IMR-90 (cell line): Measurements from ENCODE around the gene MMP25. TPM values are rescaled to one million over a fixed set of nuclear protein-coding genes. Genes with fewer than 3 reads are reported as not detected.

Source experiments
- ATAC-seq: fragments of 200-7000 bp; cut with Tn5 transposase; 2 replicates; pipeline ENCODE4 v1.9.1; 2020; ENCODE audit warnings: low read depth, mild to moderate bottlenecking, moderate library complexity
- BruUV-seq: library from RNA; stranded (reverse); fragments of 400-500 nt; replicated peaks from 2 replicates; lab custom pipeline; 2021; lab: Mats Ljungman, UMichigan
- CTCF ChIA-PET: fragments of 300-600 bp; formaldehyde crosslinking; extraction: SDS; loops from one replicate; lab custom pipeline; 2021; ENCODE audit warnings: antibody characterized with exemption; lab: Yijun Ruan, JAX
- POLR2A ChIA-PET: fragments of 300-600 bp; sonication (Branson Sonifier 250); formaldehyde crosslinking; loops from one replicate; lab custom pipeline; 2022; ENCODE audit warnings: antibody characterized with exemption; ENCODE audit not compliant: unreplicated experiment; lab: Charles Lee
- DNase-seq: peaks from one replicate; pipeline ENCODE4 v3.0.0; 2013
- H2AFZ ChIP-seq: replicated peaks from 2 replicates; pipeline ENCODE3; 2013; ENCODE audit warnings: low read length, mild to moderate bottlenecking; ENCODE audit not compliant: poor library complexity
- H2AK5ac ChIP-seq: 2 replicates; pipeline ENCODE4 v1.6.1; 2013; ENCODE audit warnings: low read depth, low read length, inconsistent platforms
- H2AK9ac ChIP-seq: replicated peaks from 2 replicates; pipeline ENCODE3; 2013; ENCODE audit warnings: mild to moderate bottlenecking, low read depth, low read length, moderate library complexity; ENCODE audit not compliant: poor library complexity
- H2BK120ac ChIP-seq: 2 replicates; pipeline ENCODE4 v1.6.1; 2013; ENCODE audit warnings: low read depth, low read length, inconsistent platforms
- H2BK15ac ChIP-seq: 3 replicates; pipeline ENCODE4 v1.6.1; 2013; ENCODE audit warnings: low read depth, low read length, inconsistent platforms
- H2BK20ac ChIP-seq: 2 replicates; pipeline ENCODE4 v1.6.1; 2013; ENCODE audit warnings: low read depth, mild to moderate bottlenecking, inconsistent platforms, low read length, moderate library complexity
- H2BK5ac ChIP-seq: 2 replicates; pipeline ENCODE4 v1.6.1; 2013; ENCODE audit warnings: mild to moderate bottlenecking, low read depth, low read length, inconsistent platforms; ENCODE audit not compliant: poor library complexity, severe bottlenecking
- H3K14ac ChIP-seq: replicated peaks from 2 replicates; pipeline ENCODE4 v1.6.1; 2013; ENCODE audit warnings: low read depth, low read length, inconsistent platforms
- H3K18ac ChIP-seq: 2 replicates; pipeline ENCODE4 v1.6.1; 2013; ENCODE audit warnings: low read depth, low read length, control low read depth
- H3K23ac ChIP-seq: 2 replicates; pipeline ENCODE4 v1.6.1; 2013; ENCODE audit warnings: low read depth, low read length, inconsistent platforms
- H3K27ac ChIP-seq: 2 replicates; pipeline ENCODE4 v1.5.1; 2013; ENCODE audit warnings: mild to moderate bottlenecking, control low read depth, low read length; ENCODE audit not compliant: insufficient read depth
- H3K27me3 ChIP-seq: 2 replicates; pipeline ENCODE4 v1.6.1; 2013; ENCODE audit warnings: low read length; ENCODE audit not compliant: control insufficient read depth, insufficient read depth
- H3K36me3 ChIP-seq: 2 replicates; pipeline ENCODE4 v1.6.1; 2013; ENCODE audit warnings: low read length, mixed read lengths; ENCODE audit not compliant: control insufficient read depth, insufficient read depth
- H3K4ac ChIP-seq: 2 replicates; pipeline ENCODE4 v1.6.1; 2013; ENCODE audit warnings: low read depth, low read length, inconsistent platforms
- H3K4me1 ChIP-seq: 2 replicates; pipeline ENCODE4 v1.6.1; 2013; ENCODE audit warnings: low read length, mixed read lengths; ENCODE audit not compliant: control insufficient read depth, insufficient read depth
- H3K4me2 ChIP-seq: 2 replicates; pipeline ENCODE4 v1.6.1; 2013; ENCODE audit warnings: low read depth, mild to moderate bottlenecking, control low read depth, low read length, moderate library complexity
- H3K4me3 ChIP-seq: 2 replicates; pipeline ENCODE4 v1.5.1; 2013; ENCODE audit warnings: low read depth, mild to moderate bottlenecking, control low read depth, low read length, moderate library complexity; ENCODE audit not compliant: insufficient read depth
- H3K56ac ChIP-seq: 2 replicates; pipeline ENCODE4 v1.6.1; 2013; ENCODE audit warnings: low read length, inconsistent platforms; ENCODE audit not compliant: insufficient read depth; ENCODE audit errors: extremely low read depth
- H3K79me1 ChIP-seq, 2 experiments: 2 replicates each; pipeline ENCODE4 v1.6.1; 2013; ENCODE audit warnings: low read length in 2 of 2, inconsistent platforms in 1 of 2, low read depth in 1 of 2
- H3K9ac ChIP-seq: 2 replicates; pipeline ENCODE4 v1.6.1; 2013; ENCODE audit warnings: low read depth, low read length, control low read depth
- H3K9me1 ChIP-seq: 2 replicates; pipeline ENCODE4 v1.6.1; 2013; ENCODE audit warnings: low read length, inconsistent platforms; ENCODE audit not compliant: insufficient read depth
- H3K9me3 ChIP-seq: 2 replicates; pipeline ENCODE4 v1.6.1; 2013; ENCODE audit warnings: low read length; ENCODE audit not compliant: control insufficient read depth, insufficient read depth
- H4K20me1 ChIP-seq: 2 replicates; pipeline ENCODE4 v1.6.1; 2013; ENCODE audit warnings: low read length, inconsistent platforms; ENCODE audit not compliant: insufficient read depth
- H4K5ac ChIP-seq: 2 replicates; pipeline ENCODE4 v1.6.1; 2013; ENCODE audit warnings: mild to moderate bottlenecking, low read depth, low read length, control low read depth
- H4K8ac ChIP-seq, 2 experiments: 2 replicates each; pipeline ENCODE4 v1.6.1; 2013; ENCODE audit warnings: low read depth in 2 of 2, low read length in 2 of 2, control low read depth in 1 of 2, inconsistent platforms in 1 of 2
- H4K91ac ChIP-seq: 2 replicates; pipeline ENCODE4 v1.6.1; 2013; ENCODE audit warnings: low read depth, low read length, inconsistent platforms; ENCODE audit not compliant: insufficient read depth
- BHLHE40 ChIP-seq: fragments of 150-350 bp; IDR thresholded peaks from 2 replicates; pipeline ENCODE4 v1.6.1; 2016; ENCODE audit warnings: mild to moderate bottlenecking, low read depth, low read length
- CEBPB ChIP-seq: IDR thresholded peaks from 2 replicates; pipeline ENCODE4 v1.6.1; 2012; ENCODE audit warnings: low read depth, low read length, improper control_type of control experiment
- CHD1 ChIP-seq: IDR thresholded peaks from 2 replicates; pipeline ENCODE4 v1.6.1; 2012; ENCODE audit warnings: low read depth, low read length, improper control_type of control experiment
- FOS ChIP-seq: fragments of 150-350 bp; IDR thresholded peaks from 2 replicates; pipeline ENCODE4 v1.6.1; 2016; ENCODE audit warnings: low read depth, low read length
- MAFK ChIP-seq: IDR thresholded peaks from 2 replicates; pipeline ENCODE4 v1.6.1; 2012; ENCODE audit warnings: low read depth, low read length, improper control_type of control experiment
- MAZ ChIP-seq: IDR thresholded peaks from 2 replicates; pipeline ENCODE4 v1.6.1; 2012; ENCODE audit warnings: low read depth, mild to moderate bottlenecking, low read length, improper control_type of control experiment, moderate library complexity, borderline replicate concordance
- MXI1 ChIP-seq: IDR thresholded peaks from 2 replicates; pipeline ENCODE4 v1.6.1; 2012; ENCODE audit warnings: low read depth, mild to moderate bottlenecking, low read length, moderate library complexity, borderline replicate concordance
- NFE2L2 ChIP-seq: fragments of 150-350 bp; IDR thresholded peaks from 2 replicates; pipeline ENCODE4 v1.6.1; 2016; ENCODE audit warnings: low read depth, mild to moderate bottlenecking, low read length
- POLR2A ChIP-seq: IDR thresholded peaks from 2 replicates; pipeline ENCODE4 v1.6.1; 2012; ENCODE audit warnings: mild to moderate bottlenecking, low read depth, low read length
- RAD21 ChIP-seq: IDR thresholded peaks from 2 replicates; pipeline ENCODE4 v1.6.1; 2012; ENCODE audit warnings: low read length, improper control_type of control experiment
- RCOR1 ChIP-seq: IDR thresholded peaks from 2 replicates; pipeline ENCODE4 v1.6.1; 2012; ENCODE audit warnings: mild to moderate bottlenecking, low read length, improper control_type of control experiment; ENCODE audit not compliant: insufficient replicate concordance
- RFX5 ChIP-seq: IDR thresholded peaks from 2 replicates; pipeline ENCODE4 v1.8.0; 2012; ENCODE audit warnings: low read depth, mild to moderate bottlenecking, low read length, moderate library complexity
- SMC3 ChIP-seq: fragments of 150-350 bp; IDR thresholded peaks from 2 replicates; pipeline ENCODE4 v1.6.1; 2016; ENCODE audit warnings: low read depth, mild to moderate bottlenecking, antibody characterized with exemption, low read length, moderate library complexity
- WGBS, 2 experiments: methylation state at CpG; one replicate each; pipeline versions ENCODE4 v1.1.5 to v1.1.7; 2013; ENCODE audit warnings: missing lambda C conversion rate in 2 of 2; ENCODE audit not compliant: insufficient read length in 1 of 2; ENCODE audit errors: extremely low coverage in 2 of 2; 5-methylcytosine and 5-hydroxymethylcytosine counted together
- dilution Hi-C: fragments of 300-500 bp; cut with HindIII; formaldehyde crosslinking; loops from one replicate; pipeline ENCODE4 v1.14.3; 2018; ENCODE audit warnings: low sequenced_read_pairs; ENCODE audit not compliant: unreplicated experiment
- in situ Hi-C: fragments of 300-500 bp; cut with MboI; formaldehyde crosslinking; loops from 3 replicates; pipeline ENCODE4 v1.14.3; 2019; ENCODE audit warnings: low sequenced_read_pairs, inconsistent platforms, mixed read lengths
- intact Hi-C: fragments of 100-400 bp; cut with micrococcal nuclease; formaldehyde crosslinking; loops from 2 replicates; pipeline ENCODE4 v1.10.0; 2022
- polyA plus RNA-seq, 3 experiments: library from polyadenylated mRNA; depleted of rRNA; stranded (reverse); fragments of >200 nt; gene quantifications; 2 replicates each; pipeline ENCODE4 v1.2.3, GENCODE V29; 2012; ENCODE audit warnings: low replicate concordance in 1 of 3
- total RNA-seq: library from RNA; depleted of rRNA; stranded (reverse); fragments of >200 nt; gene quantifications from 2 replicates; pipeline ENCODE4 v1.2.3, GENCODE V29; 2012
- TF ChIP-seq, protein P1 (sequence below): conservative IDR thresholded peaks from 2 replicates; pipeline ENCODE4 v1.5.1; 2012; ENCODE audit warnings: mild to moderate bottlenecking, low read depth, low read length, improper control_type of control experiment
- TF ChIP-seq, protein P2 (sequence below): fragments of 150-350 bp; IDR thresholded peaks from 2 replicates; pipeline ENCODE4 v1.6.1; 2016; ENCODE audit warnings: low read depth, mild to moderate bottlenecking, low read length, moderate library complexity, borderline replicate concordance

The MMP25 gene
- total and polyA plus RNA-seq, 2 of the 4 experiments (the other 2 are of a cell fraction): 0.07 TPM; not detected in 1

DNA sequence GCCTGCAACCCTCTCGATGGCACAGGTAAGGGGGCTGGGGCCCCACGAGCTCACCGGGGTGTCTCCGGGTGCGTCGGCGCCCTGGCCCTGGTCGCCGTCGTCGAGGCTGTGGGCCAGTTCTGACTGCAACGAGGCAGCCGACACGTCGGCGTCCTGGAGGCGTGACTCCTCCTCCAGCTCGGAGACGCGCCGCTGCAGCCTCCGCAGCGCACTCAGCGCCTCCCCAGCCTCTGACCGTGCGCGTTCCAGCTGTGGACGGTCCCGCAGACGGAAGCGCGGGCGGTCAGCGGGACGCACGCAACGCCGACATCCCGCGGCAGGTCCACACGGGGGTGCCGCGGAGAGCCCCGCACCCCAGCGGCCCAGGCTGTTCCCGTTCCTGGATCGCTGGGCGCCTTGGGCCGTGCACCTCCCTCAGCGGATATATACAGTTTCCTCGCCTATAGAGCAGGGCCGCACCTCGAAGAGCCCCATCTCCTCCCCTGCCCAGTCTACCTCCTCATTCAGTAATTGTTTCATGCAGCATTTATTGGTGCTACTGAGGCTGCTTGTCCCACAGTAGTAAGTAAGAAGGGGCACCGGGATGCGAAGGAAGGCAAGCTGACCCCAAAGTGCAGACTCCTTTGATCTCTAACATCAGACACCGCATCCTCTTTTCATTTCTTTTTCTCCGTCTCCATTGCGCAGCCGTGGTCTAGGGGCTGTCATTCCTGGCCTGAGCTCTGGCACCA is 16.7 kb upstream of the MMP25 start:
- Histone ChIP-seq H2BK20ac (no peak overlapping the region), H3K23ac (no peak overlapping the region), H3K27ac (no peak overlapping the region), H3K9me1 (no peaks in the 10 kb centered on the region), H3K79me1 (no peaks in the 10 kb centered on the region), H4K8ac (no peak overlapping the region; a peak in 1 of 4 replicates), H4K20me1 (peaks cover 7% of the 10 kb centered on the region; the same call in 1 of the 2 replicates), H3K9ac (no peak overlapping the region), H2BK15ac (no peak overlapping the region; the same call in 2 of the 3 replicates), H2BK120ac (no peak overlapping the region), H3K18ac (no peak overlapping the region), H4K91ac (no peak overlapping the region; the same call in 1 of the 2 replicates), H4K5ac (no peak overlapping the region), H3K56ac (no peak overlapping the region), H3K4ac (peak overlapping the region; percentile 57; the same call in 1 of the 2 replicates), H3K27me3 (peaks cover 34% of the 10 kb centered on the region), H3K9me3 (no peaks in the 10 kb centered on the region), H3K4me1 (no peaks in the 10 kb centered on the region), H3K4me2 (no peak overlapping the region), H3K36me3 (peaks cover 11% of the 10 kb centered on the region; the same call in 1 of the 2 replicates), H3K4me3 (no peak overlapping the region), H2AK5ac (no peak overlapping the region), H2BK5ac (no peak overlapping the region), H2AK9ac (peak overlapping the region; percentile 79), H2AFZ (peak overlapping the region; percentile 81), H3K14ac (no peak overlapping the region)
- intact Hi-C loops: no loop called here
- POLR2A ChIA-PET: no interaction called here
- dilution Hi-C loops: no loop called here
- DNase-seq: peak; percentile 31
- CTCF ChIA-PET: interaction anchor here (0.7 to 1.5 kb wide), 3 partner anchors 16 to 99 kb away, joined by 3 to 4 read pairs (median 3); no protein-coding TSS in a partner anchor
- no TSS peak for BruUV-seq
- peak; percentile 33 for ATAC-seq
- in situ Hi-C loops: no loop called here
- WGBS, 2 experiments: 15% methylated on average over 48 of the region's 59 CpGs; no CpG with 5 or more reads in 1 of the 2 experiments
- TF ChIP-seq SMC3: no peak
- TF ChIP-seq CHD1: no peak
- TF ChIP-seq CEBPB: no peak
- no peak for TF ChIP-seq BHLHE40
- no peak for TF ChIP-seq MAZ
- no peak; the same call in 1 of the 2 replicates for TF ChIP-seq POLR2A
- no peak for TF ChIP-seq MXI1
- TF ChIP-seq, protein P1, sequence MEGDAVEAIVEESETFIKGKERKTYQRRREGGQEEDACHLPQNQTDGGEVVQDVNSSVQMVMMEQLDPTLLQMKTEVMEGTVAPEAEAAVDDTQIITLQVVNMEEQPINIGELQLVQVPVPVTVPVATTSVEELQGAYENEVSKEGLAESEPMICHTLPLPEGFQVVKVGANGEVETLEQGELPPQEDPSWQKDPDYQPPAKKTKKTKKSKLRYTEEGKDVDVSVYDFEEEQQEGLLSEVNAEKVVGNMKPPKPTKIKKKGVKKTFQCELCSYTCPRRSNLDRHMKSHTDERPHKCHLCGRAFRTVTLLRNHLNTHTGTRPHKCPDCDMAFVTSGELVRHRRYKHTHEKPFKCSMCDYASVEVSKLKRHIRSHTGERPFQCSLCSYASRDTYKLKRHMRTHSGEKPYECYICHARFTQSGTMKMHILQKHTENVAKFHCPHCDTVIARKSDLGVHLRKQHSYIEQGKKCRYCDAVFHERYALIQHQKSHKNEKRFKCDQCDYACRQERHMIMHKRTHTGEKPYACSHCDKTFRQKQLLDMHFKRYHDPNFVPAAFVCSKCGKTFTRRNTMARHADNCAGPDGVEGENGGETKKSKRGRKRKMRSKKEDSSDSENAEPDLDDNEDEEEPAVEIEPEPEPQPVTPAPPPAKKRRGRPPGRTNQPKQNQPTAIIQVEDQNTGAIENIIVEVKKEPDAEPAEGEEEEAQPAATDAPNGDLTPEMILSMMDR: no peak
- no peak for TF ChIP-seq FOS
- TF ChIP-seq NFE2L2: no peak
- TF ChIP-seq MAFK: no peak
- no peak for TF ChIP-seq RFX5
- TF ChIP-seq RCOR1: no peak
- TF ChIP-seq RAD21: no peak
- TF ChIP-seq, protein P2, sequence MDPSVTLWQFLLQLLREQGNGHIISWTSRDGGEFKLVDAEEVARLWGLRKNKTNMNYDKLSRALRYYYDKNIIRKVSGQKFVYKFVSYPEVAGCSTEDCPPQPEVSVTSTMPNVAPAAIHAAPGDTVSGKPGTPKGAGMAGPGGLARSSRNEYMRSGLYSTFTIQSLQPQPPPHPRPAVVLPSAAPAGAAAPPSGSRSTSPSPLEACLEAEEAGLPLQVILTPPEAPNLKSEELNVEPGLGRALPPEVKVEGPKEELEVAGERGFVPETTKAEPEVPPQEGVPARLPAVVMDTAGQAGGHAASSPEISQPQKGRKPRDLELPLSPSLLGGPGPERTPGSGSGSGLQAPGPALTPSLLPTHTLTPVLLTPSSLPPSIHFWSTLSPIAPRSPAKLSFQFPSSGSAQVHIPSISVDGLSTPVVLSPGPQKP: no peak
